Astrocyte (in vitro differentiated cells and primary cell): ENCODE data around the gene CTSF.

Source experiments
- CTCF ChIP-seq: IDR thresholded peaks from 2 replicates; pipeline ENCODE4 v1.5.1; 2011; ENCODE audit warnings: low read depth, mild to moderate bottlenecking, inconsistent platforms, low read length, moderate library complexity; ENCODE audit not compliant: insufficient read depth
- EZH2 ChIP-seq: IDR thresholded peaks from 2 replicates; pipeline ENCODE4 v1.6.1; 2012; ENCODE audit warnings: mild to moderate bottlenecking, low read length, inconsistent platforms; ENCODE audit not compliant: insufficient read depth

GRCh38 chr11:66570850-66571180 lies 2.4 kb upstream of the CTSF start:
- TF ChIP-seq CTCF (no peak), EZH2 (no peak)
